ENCODE results near the gene TCAF1. TPM values are rescaled to one million over a fixed set of nuclear protein-coding genes. Genes with fewer than 3 reads are reported as not detected.
"Not testable (repeated sequence)": the region's sequence is repeated elsewhere in the genome, so short reads cannot be mapped to it uniquely, and the experiment has no call there.

Gene TCAF1
- total RNA-seq, 1 donor from 2014 or later: 82.4 TPM

DNA sequence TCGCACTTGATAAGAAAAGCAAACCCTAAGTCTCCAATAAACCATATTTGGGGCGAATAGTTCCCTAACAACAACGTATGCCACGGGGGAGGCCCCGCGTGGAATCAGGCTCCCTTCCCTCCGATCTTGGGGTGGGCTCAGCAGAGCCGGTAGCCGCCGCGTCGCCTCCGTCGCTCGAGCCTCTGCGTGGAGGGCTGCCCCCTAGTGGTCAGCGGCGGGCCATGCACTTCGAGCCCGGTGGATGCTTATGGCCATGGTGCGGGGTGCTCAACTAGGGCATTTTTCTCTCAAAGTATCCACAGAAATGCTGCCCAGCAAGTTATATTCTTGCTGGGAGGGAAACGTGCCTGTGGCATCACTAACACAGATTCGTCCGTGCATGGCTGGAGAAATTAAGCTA, 64.8 kb downstream of the TCAF1 start:
- not testable (repeated sequence) for H3K27ac Mint-ChIP-seq (ENCODE audit: unreplicated experiment); H3K9me3 Mint-ChIP-seq (ENCODE audit: unreplicated experiment); H3K4me1 Mint-ChIP-seq (ENCODE audit: unreplicated experiment); H3K36me3 Mint-ChIP-seq (ENCODE audit: unreplicated experiment); H3K27me3 Mint-ChIP-seq (ENCODE audit: unreplicated experiment); H3K4me3 Mint-ChIP-seq (ENCODE audit: unreplicated experiment)
- TF ChIP-seq, protein P1, sequence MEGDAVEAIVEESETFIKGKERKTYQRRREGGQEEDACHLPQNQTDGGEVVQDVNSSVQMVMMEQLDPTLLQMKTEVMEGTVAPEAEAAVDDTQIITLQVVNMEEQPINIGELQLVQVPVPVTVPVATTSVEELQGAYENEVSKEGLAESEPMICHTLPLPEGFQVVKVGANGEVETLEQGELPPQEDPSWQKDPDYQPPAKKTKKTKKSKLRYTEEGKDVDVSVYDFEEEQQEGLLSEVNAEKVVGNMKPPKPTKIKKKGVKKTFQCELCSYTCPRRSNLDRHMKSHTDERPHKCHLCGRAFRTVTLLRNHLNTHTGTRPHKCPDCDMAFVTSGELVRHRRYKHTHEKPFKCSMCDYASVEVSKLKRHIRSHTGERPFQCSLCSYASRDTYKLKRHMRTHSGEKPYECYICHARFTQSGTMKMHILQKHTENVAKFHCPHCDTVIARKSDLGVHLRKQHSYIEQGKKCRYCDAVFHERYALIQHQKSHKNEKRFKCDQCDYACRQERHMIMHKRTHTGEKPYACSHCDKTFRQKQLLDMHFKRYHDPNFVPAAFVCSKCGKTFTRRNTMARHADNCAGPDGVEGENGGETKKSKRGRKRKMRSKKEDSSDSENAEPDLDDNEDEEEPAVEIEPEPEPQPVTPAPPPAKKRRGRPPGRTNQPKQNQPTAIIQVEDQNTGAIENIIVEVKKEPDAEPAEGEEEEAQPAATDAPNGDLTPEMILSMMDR (IDR thresholded peaks at IDR 0.05): peak; percentile 60
- peak; percentile 98 for DNase-seq (ENCODE audit: extremely low spot score, unreplicated experiment)

DNA sequence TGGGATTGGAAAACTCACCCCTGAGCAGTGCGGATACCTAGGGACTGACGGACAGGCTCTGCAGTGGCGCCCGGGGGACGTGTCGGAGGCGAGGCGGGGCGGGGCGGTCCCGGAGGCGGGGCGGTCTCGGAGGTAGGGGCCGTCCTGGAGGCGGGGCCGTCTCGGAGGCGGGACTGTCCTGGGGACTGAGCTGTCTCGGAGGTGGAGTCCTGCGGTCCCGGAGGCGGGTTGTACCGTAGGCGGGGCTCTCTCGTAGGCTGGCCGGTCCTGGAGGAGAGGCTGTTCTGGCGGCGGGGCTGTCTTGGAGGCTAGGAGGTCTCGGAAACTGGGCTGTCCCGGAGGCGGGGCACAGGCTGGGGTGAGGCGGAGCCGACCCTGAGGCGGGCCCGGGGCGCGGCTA, 65.4 kb downstream of the TCAF1 start:
- H3K4me1 Mint-ChIP-seq (ENCODE audit: unreplicated experiment); H3K27me3 Mint-ChIP-seq (ENCODE audit: unreplicated experiment); H3K36me3 Mint-ChIP-seq (ENCODE audit: unreplicated experiment); H3K9me3 Mint-ChIP-seq (ENCODE audit: unreplicated experiment): not testable (repeated sequence)
- peak overlapping the region; percentile 80 for H3K4me3 Mint-ChIP-seq (ENCODE audit: unreplicated experiment)
- DNase-seq (ENCODE audit: extremely low spot score, unreplicated experiment): peak; percentile 98
- peak overlapping the region; percentile 81 for H3K27ac Mint-ChIP-seq (ENCODE audit: unreplicated experiment)

DNA sequence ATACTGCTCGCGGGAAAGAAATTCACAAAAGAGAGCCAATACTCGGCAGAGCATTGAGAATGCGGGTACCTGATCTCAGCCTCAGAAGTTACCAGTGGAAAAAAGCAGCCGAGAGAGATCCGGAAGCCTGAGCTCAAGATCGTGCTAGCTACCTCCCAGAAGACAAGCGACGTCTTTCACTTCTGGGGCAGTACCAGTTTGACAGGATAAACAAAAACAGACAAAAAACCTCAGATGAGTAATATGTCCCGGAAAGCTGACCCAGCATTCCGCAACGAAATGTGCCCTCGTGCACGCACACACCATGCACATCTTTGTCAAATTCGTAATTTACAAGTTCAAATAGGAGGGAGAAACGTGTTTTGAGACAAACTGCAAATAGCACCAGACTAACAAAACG, 65.9 kb downstream of the TCAF1 start:
- H3K27me3 Mint-ChIP-seq (ENCODE audit: unreplicated experiment); H3K4me1 Mint-ChIP-seq (ENCODE audit: unreplicated experiment); H3K9me3 Mint-ChIP-seq (ENCODE audit: unreplicated experiment); H3K27ac Mint-ChIP-seq (ENCODE audit: unreplicated experiment); H3K36me3 Mint-ChIP-seq (ENCODE audit: unreplicated experiment); DNase-seq (ENCODE audit: extremely low spot score, unreplicated experiment): not testable (repeated sequence)
- peak overlapping the region; percentile 80 for H3K4me3 Mint-ChIP-seq (ENCODE audit: unreplicated experiment)

DNA sequence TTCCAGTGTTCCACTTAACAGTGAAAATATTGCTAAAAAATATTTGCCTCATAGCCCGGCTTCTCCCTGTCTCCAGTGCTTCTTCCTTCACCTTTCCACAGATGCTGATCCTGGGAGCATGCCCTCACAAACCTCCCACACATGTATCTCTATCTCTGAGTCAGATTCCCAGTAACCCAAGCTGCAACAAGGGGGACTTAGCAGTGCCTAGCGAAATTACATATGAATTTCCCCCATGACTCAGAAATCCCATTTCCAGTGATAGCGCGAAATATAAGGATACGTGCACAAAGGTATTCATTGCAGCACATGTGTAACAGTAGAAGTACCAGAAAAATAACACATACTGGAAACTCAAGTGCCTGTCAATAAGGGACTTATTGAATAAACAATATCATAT, 75.4 kb downstream of the TCAF1 start:
- not testable (repeated sequence) for H3K4me1 Mint-ChIP-seq (ENCODE audit: unreplicated experiment); H3K27me3 Mint-ChIP-seq (ENCODE audit: unreplicated experiment); H3K27ac Mint-ChIP-seq (ENCODE audit: unreplicated experiment); H3K9me3 Mint-ChIP-seq (ENCODE audit: unreplicated experiment); H3K4me3 Mint-ChIP-seq (ENCODE audit: unreplicated experiment); H3K36me3 Mint-ChIP-seq (ENCODE audit: unreplicated experiment); DNase-seq (ENCODE audit: extremely low spot score, unreplicated experiment)

DNA sequence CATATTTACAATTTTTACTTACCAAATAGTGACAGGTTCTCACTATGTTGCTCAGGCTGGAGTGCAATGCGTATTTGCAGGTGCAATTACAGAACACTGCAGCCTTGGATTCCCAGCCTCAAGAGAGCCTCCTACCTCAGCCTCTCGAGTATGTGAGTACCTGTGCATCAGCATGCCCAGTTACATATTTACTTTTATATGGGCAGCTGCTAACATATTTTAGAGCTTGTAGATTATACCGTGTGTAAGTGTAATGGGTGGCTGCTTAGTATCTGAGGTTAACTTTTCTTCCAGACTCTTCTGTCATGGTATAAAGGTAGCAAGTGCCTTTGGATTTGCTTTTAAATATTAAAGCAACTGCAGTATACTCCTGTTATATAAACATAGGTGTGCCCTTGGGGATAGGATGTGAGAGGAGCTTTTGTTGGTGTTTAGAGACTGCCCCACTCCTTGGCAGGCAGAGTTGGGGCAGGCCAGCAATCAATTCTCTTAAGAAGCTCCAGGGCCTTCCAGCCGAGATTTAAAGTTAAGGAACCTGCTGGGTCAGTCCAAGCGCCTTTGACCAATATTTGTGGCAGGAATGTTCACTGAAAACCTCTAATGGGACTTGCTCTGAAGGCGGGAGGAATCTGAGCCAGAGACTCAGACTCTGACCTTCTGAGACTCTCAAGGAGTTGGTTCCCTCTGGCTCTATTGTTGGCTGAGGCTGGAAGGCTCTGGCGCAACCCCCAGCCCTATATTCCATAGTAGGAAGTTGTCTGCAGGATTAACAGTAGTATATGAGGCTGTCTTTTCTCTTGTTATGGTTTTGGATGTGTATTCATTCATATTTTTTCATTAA, 77.5 kb downstream of the TCAF1 start:
- H3K4me1 Mint-ChIP-seq (ENCODE audit: unreplicated experiment); H3K27ac Mint-ChIP-seq (ENCODE audit: unreplicated experiment); H3K36me3 Mint-ChIP-seq (ENCODE audit: unreplicated experiment); DNase-seq (ENCODE audit: extremely low spot score, unreplicated experiment); H3K27me3 Mint-ChIP-seq (ENCODE audit: unreplicated experiment); H3K9me3 Mint-ChIP-seq (ENCODE audit: unreplicated experiment); H3K4me3 Mint-ChIP-seq (ENCODE audit: unreplicated experiment): not testable (repeated sequence)

DNA sequence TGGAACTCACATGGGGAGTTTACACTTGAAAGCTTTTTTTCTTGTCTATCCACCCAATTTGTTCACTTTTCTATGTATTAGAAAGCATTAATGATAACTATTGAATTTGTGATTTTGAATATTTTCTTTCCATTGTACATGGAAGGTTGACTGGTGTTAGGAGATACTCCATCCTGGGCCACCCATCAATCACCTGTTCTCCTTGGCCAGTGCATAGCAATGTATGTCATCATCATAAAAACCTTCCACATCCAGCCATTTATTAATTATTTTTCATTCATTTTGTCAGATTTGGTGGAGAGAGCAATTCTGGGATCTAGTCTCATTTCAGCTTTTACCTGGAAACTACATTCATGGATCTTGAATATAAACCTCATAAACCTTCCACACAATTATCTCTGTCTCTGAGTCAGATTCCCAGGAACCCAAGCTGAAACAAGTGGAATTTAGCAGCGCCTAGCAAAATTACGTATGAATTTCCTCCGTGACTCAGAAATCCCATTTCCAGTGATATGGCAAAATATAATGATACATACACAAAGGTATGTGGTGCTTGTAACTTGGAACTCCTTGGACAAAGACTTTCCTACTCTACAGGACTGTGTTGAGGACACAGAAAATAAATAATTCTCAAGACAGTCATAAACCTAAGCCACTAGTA, 78.2 kb downstream of the TCAF1 start:
- not testable (repeated sequence) for H3K4me3 Mint-ChIP-seq (ENCODE audit: unreplicated experiment); DNase-seq (ENCODE audit: extremely low spot score, unreplicated experiment); H3K36me3 Mint-ChIP-seq (ENCODE audit: unreplicated experiment); H3K27me3 Mint-ChIP-seq (ENCODE audit: unreplicated experiment); H3K27ac Mint-ChIP-seq (ENCODE audit: unreplicated experiment); H3K9me3 Mint-ChIP-seq (ENCODE audit: unreplicated experiment); H3K4me1 Mint-ChIP-seq (ENCODE audit: unreplicated experiment)

DNA sequence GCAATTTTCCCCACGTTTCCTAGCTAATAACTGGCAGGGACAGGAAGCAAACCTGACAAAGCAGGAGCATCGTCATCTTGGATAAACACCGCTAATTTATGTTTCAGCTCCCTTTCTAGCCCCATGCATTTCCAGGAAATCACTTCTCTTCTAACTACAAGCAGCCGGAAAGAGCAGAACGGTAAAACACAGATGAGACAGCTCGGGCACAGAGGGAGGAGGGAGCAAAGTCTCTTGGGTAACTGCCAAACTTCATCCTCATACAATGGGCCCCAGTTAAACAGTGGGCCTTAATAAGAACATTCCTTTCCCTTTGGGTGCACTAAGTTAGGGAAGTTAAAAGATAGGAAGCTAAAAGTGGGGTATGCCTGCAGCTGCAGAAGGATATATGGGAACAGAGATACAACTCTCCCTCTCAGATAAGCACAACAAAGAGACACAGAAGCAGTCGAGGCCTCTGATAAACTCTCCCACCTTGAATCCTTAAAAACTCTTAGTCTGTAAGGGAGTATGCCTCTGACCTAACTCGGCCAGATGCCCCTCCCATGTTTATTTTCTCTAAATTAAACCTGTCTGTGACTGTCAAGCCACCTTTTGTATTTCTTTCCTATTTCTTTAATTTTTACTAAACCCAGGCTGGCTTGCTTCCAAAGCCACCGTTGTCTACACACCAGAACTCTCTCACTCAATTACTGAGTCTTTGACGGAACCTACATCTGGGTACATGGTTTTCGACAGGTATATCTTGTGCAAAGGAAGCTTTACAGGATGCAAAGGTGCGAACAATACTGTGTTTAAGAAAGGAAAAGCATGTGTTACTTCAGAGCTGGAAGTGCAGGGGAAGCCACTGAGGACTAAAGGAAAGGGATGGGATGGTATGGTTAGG, 80.3 kb downstream of the TCAF1 start:
- H3K4me1 Mint-ChIP-seq (ENCODE audit: unreplicated experiment); DNase-seq (ENCODE audit: extremely low spot score, unreplicated experiment); H3K27me3 Mint-ChIP-seq (ENCODE audit: unreplicated experiment); H3K36me3 Mint-ChIP-seq (ENCODE audit: unreplicated experiment); H3K9me3 Mint-ChIP-seq (ENCODE audit: unreplicated experiment); H3K27ac Mint-ChIP-seq (ENCODE audit: unreplicated experiment); H3K4me3 Mint-ChIP-seq (ENCODE audit: unreplicated experiment): not testable (repeated sequence)

DNA sequence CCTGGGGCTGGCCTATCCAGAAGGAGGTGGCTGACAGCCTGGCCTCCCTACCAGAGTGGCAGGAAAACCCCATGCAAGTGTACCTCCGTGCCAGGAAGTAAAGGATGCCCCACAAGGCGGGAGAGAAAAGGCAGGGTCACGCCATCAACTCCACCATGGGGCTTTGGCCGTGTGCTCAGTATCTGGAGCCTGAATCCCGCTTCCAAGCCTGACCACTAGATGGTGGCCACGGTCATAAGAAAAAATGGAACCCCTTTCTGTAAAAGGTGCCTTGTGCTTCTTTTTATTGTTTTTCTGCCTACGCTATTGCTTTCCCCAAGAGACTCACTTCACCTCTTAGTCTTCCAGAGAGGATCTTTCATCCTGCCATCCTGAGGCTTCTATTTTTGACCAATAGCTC, 84.1 kb downstream of the TCAF1 start:
- H3K27ac Mint-ChIP-seq (ENCODE audit: unreplicated experiment); H3K36me3 Mint-ChIP-seq (ENCODE audit: unreplicated experiment); H3K4me3 Mint-ChIP-seq (ENCODE audit: unreplicated experiment); H3K9me3 Mint-ChIP-seq (ENCODE audit: unreplicated experiment); H3K4me1 Mint-ChIP-seq (ENCODE audit: unreplicated experiment); DNase-seq (ENCODE audit: extremely low spot score, unreplicated experiment); H3K27me3 Mint-ChIP-seq (ENCODE audit: unreplicated experiment): not testable (repeated sequence)

DNA sequence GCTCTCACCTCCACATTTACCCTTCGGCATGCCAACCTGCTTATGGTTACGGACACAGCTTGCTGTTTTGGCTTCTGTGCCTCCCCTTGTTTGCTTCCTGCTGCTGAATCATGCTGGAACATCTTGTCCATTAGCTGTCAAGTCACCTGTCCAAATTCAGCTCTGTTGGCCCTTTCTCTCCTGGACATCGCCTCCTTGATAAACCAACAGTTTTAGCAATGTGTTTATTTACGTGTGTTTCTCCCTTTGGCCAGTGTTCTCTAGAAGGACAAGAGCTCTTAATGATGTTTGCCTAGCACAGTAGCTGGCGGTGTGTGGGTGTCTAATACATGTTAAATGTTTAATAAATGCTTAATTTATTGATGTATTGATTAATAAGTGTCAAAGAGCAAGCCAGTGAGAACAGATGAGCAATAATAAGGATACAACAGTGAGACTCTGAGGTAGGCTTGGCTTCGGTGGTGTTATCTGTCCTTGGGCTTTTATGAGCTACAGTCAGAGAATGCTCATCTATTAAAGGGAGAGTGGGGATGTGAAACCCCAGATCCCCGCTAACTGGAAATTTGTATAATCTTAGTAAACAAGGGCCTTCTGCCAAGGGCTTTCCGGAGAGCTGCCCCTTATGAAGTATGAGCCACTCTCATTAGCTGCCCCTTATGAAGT, 85.4 kb downstream of the TCAF1 start:
- H3K27me3 Mint-ChIP-seq (ENCODE audit: unreplicated experiment); H3K9me3 Mint-ChIP-seq (ENCODE audit: unreplicated experiment); H3K4me3 Mint-ChIP-seq (ENCODE audit: unreplicated experiment); DNase-seq (ENCODE audit: extremely low spot score, unreplicated experiment); H3K36me3 Mint-ChIP-seq (ENCODE audit: unreplicated experiment); H3K4me1 Mint-ChIP-seq (ENCODE audit: unreplicated experiment); H3K27ac Mint-ChIP-seq (ENCODE audit: unreplicated experiment): not testable (repeated sequence)

DNA sequence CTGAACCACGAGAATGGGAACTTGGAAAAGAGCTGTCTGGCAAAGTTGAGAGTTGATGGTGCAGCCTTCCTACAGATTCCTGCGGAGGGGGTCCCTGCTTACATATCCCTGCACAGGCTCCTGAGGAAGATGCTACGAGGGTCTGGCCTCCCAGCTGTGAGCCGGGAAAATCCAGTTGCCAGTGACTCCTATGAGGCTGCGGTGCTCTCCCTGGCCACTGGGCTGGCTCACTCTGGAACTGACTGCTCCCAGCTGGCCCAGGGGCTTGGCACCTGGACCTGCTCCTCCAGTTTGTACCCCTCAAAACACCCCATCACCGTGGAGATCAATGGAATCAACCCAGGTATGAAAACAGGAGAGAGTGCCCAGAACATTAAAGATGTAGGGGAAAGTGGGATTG, 91.3 kb downstream of the TCAF1 start:
- not testable (repeated sequence) for H3K36me3 Mint-ChIP-seq (ENCODE audit: unreplicated experiment); H3K27ac Mint-ChIP-seq (ENCODE audit: unreplicated experiment); H3K4me3 Mint-ChIP-seq (ENCODE audit: unreplicated experiment); DNase-seq (ENCODE audit: extremely low spot score, unreplicated experiment); H3K9me3 Mint-ChIP-seq (ENCODE audit: unreplicated experiment); H3K27me3 Mint-ChIP-seq (ENCODE audit: unreplicated experiment); H3K4me1 Mint-ChIP-seq (ENCODE audit: unreplicated experiment)

Measured in osteocyte (in vitro differentiated cells).